Measurements from ENCODE around the gene HPSE2. TPM values are rescaled to one million over a fixed set of nuclear protein-coding genes. Genes with fewer than 3 reads are reported as not detected.

HPSE2 gene
- total and polyA plus RNA-seq, 2 of the 8 experiments (the other 6 are each of a cell fraction or from before 2014, with no cell fraction given): 0.41 to 0.58 TPM

- Histone ChIP-seq H3K9me3 (ENCODE audit: insufficient read depth in 2 of 2, low read depth in 1 of 2, low read length in 1 of 2) (no peaks in the 10 kb centered on the region), H4K91ac (replicated peaks; ENCODE audit: insufficient read length, low read length) (no peak overlapping the region), H2AFZ (ENCODE audit: low read length) (0 out of 2 replicates have a peak overlapping the region, but pooled peaks have one; percentile 52), H3K36me3 (ENCODE audit: control insufficient read depth in 2 of 4, insufficient read depth in 4 of 4, low read length in 3 of 4) (no peaks in the 10 kb centered on the region), H2BK5ac (ENCODE audit: low read depth, low read length) (no peak overlapping the region), H2BK15ac (ENCODE audit: low read length) (no peak overlapping the region), H3K27ac (ENCODE audit: low read depth, low read length) (no peak overlapping the region), H3K9ac (replicated peaks in 1 of 4; ENCODE audit: extremely low read depth in 1 of 4, low read depth in 3 of 4, low read length in 3 of 4) (no peak overlapping the region), H2BK12ac (ENCODE audit: low read depth, low read length) (peak overlapping the region; percentile 60; the same call in 1 of the 2 replicates), H3K56ac (replicated peaks; ENCODE audit: insufficient read length, low read depth, low read length) (no peak overlapping the region), H3K14ac (ENCODE audit: insufficient read length) (no peak overlapping the region), H3K79me2 (ENCODE audit: control insufficient read depth in 1 of 2, insufficient read depth in 2 of 2, low read length in 2 of 2) (no peaks in the 10 kb centered on the region), H4K8ac (ENCODE audit: extremely low read depth, insufficient read depth, low read length) (no peak overlapping the region), H3K18ac (ENCODE audit: extremely low read depth, low read length) (0 out of 2 replicates have a peak overlapping the region, but pooled peaks have one; percentile 24), H3K27me3 (replicated peaks in 1 of 4; ENCODE audit: control insufficient read depth in 3 of 4, extremely low read depth in 1 of 4, insufficient read depth in 3 of 4, low read length in 3 of 4) (peaks cover 40 to 90% (median 73%) of the 10 kb centered on the region in 4 experiments), H4K20me1 (replicated peaks in 1 of 2; ENCODE audit: control insufficient read depth in 1 of 2, insufficient read depth in 2 of 2, low read length in 2 of 2) (no peaks in the 10 kb centered on the region), H4K5ac (ENCODE audit: insufficient read length, low read depth, low read length) (no peak overlapping the region), H3K4me3 (ENCODE audit: extremely low read depth in 1 of 4, insufficient read depth in 2 of 4, low read depth in 3 of 4, low read length in 4 of 4) (peak overlapping the region; percentile 36 to 65 (median 46); a peak in 7 of 8 replicates), H2AK5ac (ENCODE audit: low read depth, low read length) (no peak overlapping the region), H3K4ac (replicated peaks; ENCODE audit: insufficient read length, low read depth, low read length) (no peak overlapping the region), H2BK120ac (replicated peaks; ENCODE audit: low read depth, low read length) (no peak overlapping the region), H3K4me2 (ENCODE audit: insufficient read depth in 1 of 2, low read depth in 2 of 2, low read length in 2 of 2) (peak overlapping the region; percentile 97 to 99), H3K79me1 (ENCODE audit: low read depth, low read length) (no peaks in the 10 kb centered on the region), H2BK20ac (ENCODE audit: low read length) (no peak overlapping the region), H3K23me2 (ENCODE audit: low read depth, low read length) (peaks cover 32% of the 10 kb centered on the region), H3K4me1 (replicated peaks in 1 of 4; ENCODE audit: control insufficient read depth in 3 of 4, insufficient read depth in 4 of 4, low read length in 3 of 4) (peaks cover 8 to 35% (median 15%) of the 10 kb centered on the region in 4 experiments; a peak in 6 of 7 replicates), H3K23ac (ENCODE audit: insufficient read length) (no peak overlapping the region)
- TF ChIP-seq RBBP5 (IDR thresholded peaks at IDR 0.05; ENCODE audit: borderline replicate concordance, low read depth, low read length) (no peak), RNF2 (IDR thresholded peaks at IDR 0.05; ENCODE audit: borderline replicate concordance, low read depth, low read length, missing control alignments, poor library complexity, severe bottlenecking) (peak; percentile 54)
- POLR2A ChIA-PET (ENCODE audit: partially characterized antibody): no interaction called here
- CTCF ChIA-PET (ENCODE audit: partially characterized antibody): interaction anchor here (0.6 to 1.8 kb wide), 3 partner anchors 9 to 17 kb away, joined by 3 to 4 read pairs (median 3); no protein-coding TSS in a partner anchor
- FAIRE-seq (no peak), DNase-seq (ENCODE audit: low read depth in 1 of 2, low spot score in 2 of 2) (no peak)
- WGBS, 2 experiments (ENCODE audit: extremely low coverage in 1 of 2, insufficient coverage in 1 of 2, insufficient read length in 1 of 2, insufficient replicate concordance in 2 of 2, low coverage in 1 of 2, low lambda C conversion rate in 2 of 2, missing lambda C conversion rate in 1 of 2): 5% methylated on average over 18 of the region's 18 CpGs; no CpG with 5 or more reads in 1 of the 2 experiments
Measured at GRCh38 chr10:99233689-99234037, 2.0 kb downstream of the HPSE2 start.

All from H1 (cell line).